Activated CD4-positive, alpha-beta T cell treated with anti-CD3 and anti-CD28 coated beads, Interleukin-2, amount 50 U/mL, for 24 hours (primary cell): ENCODE measurements around the gene PEAK3.

Source experiments
- DNase-seq, 2 donors: peaks; one replicate each; pipeline ENCODE4 v3.0.0-alpha.2; 2020; ENCODE audit warnings: low read depth in 1 of 2, low spot score in 1 of 2

PEAK3 gene

GRCh38 chr19:2239173-2239572 is 42.8 kb downstream of the PEAK3 start:
- DNase-seq: no peak

GRCh38 chr19:2237869-2238153 is 44.2 kb downstream of the PEAK3 start:
- no peak for DNase-seq

GRCh38 chr19:2237051-2237868 is 44.7 kb downstream of the PEAK3 start:
- no peak for DNase-seq

GRCh38 chr19:2236314-2237050 is 45.5 kb downstream of the PEAK3 start, which contains the start of the genes PLEKHJ1 and SF3A2:
TSS of gene PLEKHJ1 (minus strand) at chr19:2236329. CDS start at chr19:2236248, 81 bp downstream.
TSS of gene SF3A2 (plus strand) at chr19:2236824. CDS start at chr19:2243419, 6,595 bp downstream.
- DNase-seq: peak; percentile 96 to 99

- DNase-seq: no peak
These were observed 46.0 kb downstream of the PEAK3 start for GRCh38 chr19:2236064-2236313.

GRCh38 chr19:2235381-2236063 is 46.5 kb downstream of the PEAK3 start:
- DNase-seq: no peak

GRCh38 chr19:2234996-2235380 is 47.0 kb downstream of the PEAK3 start:
- DNase-seq: no peak

- DNase-seq: no peak
These were observed 48.2 kb downstream of the PEAK3 start for GRCh38 chr19:2233601-2234280.

- no peak for DNase-seq
These were observed 49.5 kb downstream of the PEAK3 start for GRCh38 chr19:2232286-2233151.

GRCh38 chr19:2231621-2232221 is 50.3 kb downstream of the PEAK3 start:
- no peak for DNase-seq

GRCh38 chr19:2230807-2231533 is 51.0 kb downstream of the PEAK3 start:
- no peak for DNase-seq

GRCh38 chr19:2230033-2230531 is 51.9 kb downstream of the PEAK3 start:
- no peak for DNase-seq

- no peak for DNase-seq
These were observed 52.6 kb downstream of the PEAK3 start for GRCh38 chr19:2229103-2230032.

- no peak for DNase-seq
These were observed 53.6 kb downstream of the PEAK3 start for GRCh38 chr19:2228157-2229030.

- DNase-seq: no peak
These were observed 54.4 kb downstream of the PEAK3 start for GRCh38 chr19:2227415-2228156.

- DNase-seq: no peak
These were observed 55.1 kb downstream of the PEAK3 start for GRCh38 chr19:2226840-2227360.
